Peyer's patch (tissue), 4 donors: ENCODE data around the gene MOG.

Source experiments
- CTCF ChIP-seq, 6 experiments: fragments of 450-650 bp in 4 of 6; fragments of 200-600 bp in 2 of 6; sonication (generic) in 1 of 6; IDR thresholded peaks; one replicate each; pipeline ENCODE4 v1.5.1; 2017 to 2019; ENCODE audit warnings: antibody characterized with exemption in 6 of 6, mild to moderate bottlenecking in 3 of 6, moderate library complexity in 1 of 6
- POLR2A ChIP-seq, 2 donors: fragments of 450-650 bp; IDR thresholded peaks; one replicate each; pipeline ENCODE4 v1.5.1; 2017; ENCODE audit warnings: antibody characterized with exemption in 2 of 2, mild to moderate bottlenecking in 2 of 2, moderate library complexity in 2 of 2

GRCh38 chr6:29696147-29697125 lies 39.5 kb downstream of the MOG start:
- peak in 2 of 6 experiments; percentile 16 to 18 for TF ChIP-seq CTCF (IDR thresholded peaks at IDR 0.05)
- no peak for TF ChIP-seq POLR2A (IDR thresholded peaks at IDR 0.05)
